HepG2 (cell line): Measurements from ENCODE around the gene TMEM250. TPM values are rescaled to one million over a fixed set of nuclear protein-coding genes. Genes with fewer than 3 reads are reported as not detected.

Experiments
- ATF1 ChIP-seq: IDR thresholded peaks from 2 replicates; pipeline ENCODE4 v1.6.1; 2016; ENCODE audit warnings: mild to moderate bottlenecking, control low read depth
- CERS6 ChIP-seq: sonication (generic); formaldehyde crosslinking; IDR thresholded peaks from 2 replicates; pipeline ENCODE4 v1.5.0; 2020; ENCODE audit warnings: missing genetic modification reagents
- HMGA1 ChIP-seq: sonication (generic); formaldehyde crosslinking; conservative IDR thresholded peaks from 2 replicates; pipeline ENCODE4 v1.4.0; 2020; ENCODE audit warnings: missing genetic modification reagents
- HOMEZ ChIP-seq: IDR thresholded peaks from 2 replicates; pipeline ENCODE4 v1.6.1; 2016; ENCODE audit warnings: low read depth
- KAT2B ChIP-seq: fragments of 150-350 bp; IDR thresholded peaks from 2 replicates; pipeline ENCODE4 v1.6.1; 2014; ENCODE audit warnings: low read depth, low read length, borderline replicate concordance
- NBN ChIP-seq: fragments of 450-650 bp; conservative IDR thresholded peaks from 2 replicates; pipeline ENCODE4 v1.6.1; 2017
- RARG ChIP-seq: sonication (generic); formaldehyde crosslinking; IDR thresholded peaks from 2 replicates; pipeline ENCODE4 v1.4.0; 2020; ENCODE audit warnings: low read depth, mild to moderate bottlenecking, missing genetic modification reagents
- SMAD3 ChIP-seq: sonication (generic); formaldehyde crosslinking; IDR thresholded peaks from 2 replicates; pipeline ENCODE4 v1.4.0; 2020; ENCODE audit warnings: missing genetic modification reagents
- SMAD9 ChIP-seq: sonication (generic); formaldehyde crosslinking; IDR thresholded peaks from 2 replicates; pipeline ENCODE4 v1.5.1; 2020; ENCODE audit warnings: mild to moderate bottlenecking, missing genetic modification reagents
- SRSF1 ChIP-seq: fragments of 200-400 bp; formaldehyde crosslinking; optimal IDR thresholded peaks from 2 replicates; pipeline ENCODE3; 2017; ENCODE audit warnings: mild to moderate bottlenecking, low read depth, low read length, moderate library complexity
- TGIF2 ChIP-seq: IDR thresholded peaks from 2 replicates; pipeline ENCODE4 v1.6.1; 2016; ENCODE audit warnings: control low read depth, missing compliant biosample characterization
- TIGD3 ChIP-seq: sonication (generic); formaldehyde crosslinking; IDR thresholded peaks from 2 replicates; pipeline ENCODE4 v1.5.1; 2020; ENCODE audit warnings: mild to moderate bottlenecking, missing genetic modification reagents, borderline replicate concordance
- ZBTB26 ChIP-seq: IDR thresholded peaks from 2 replicates; pipeline ENCODE4 v1.6.1; 2016; ENCODE audit warnings: missing compliant biosample characterization, missing genetic modification reagents, borderline replicate concordance
- ZBTB49 ChIP-seq: sonication (generic); formaldehyde crosslinking; IDR thresholded peaks from 2 replicates; pipeline ENCODE4 v1.4.0; 2020; ENCODE audit warnings: missing genetic modification reagents, borderline replicate concordance
- ZFP82 ChIP-seq: sonication (generic); formaldehyde crosslinking; IDR thresholded peaks from 2 replicates; pipeline ENCODE4 v1.5.1; 2020; ENCODE audit warnings: mild to moderate bottlenecking, missing genetic modification reagents, borderline replicate concordance
- ZNF17 ChIP-seq: sonication (generic); formaldehyde crosslinking; IDR thresholded peaks from 2 replicates; pipeline ENCODE4 v1.5.0; 2020; ENCODE audit warnings: mild to moderate bottlenecking, missing genetic modification reagents
- ZNF282 ChIP-seq: fragments of 450-650 bp; IDR thresholded peaks from 2 replicates; pipeline ENCODE4 v1.6.1; 2018; ENCODE audit not compliant: partially characterized antibody
- ZNF496 ChIP-seq: sonication (generic); formaldehyde crosslinking; IDR thresholded peaks from 2 replicates; pipeline ENCODE4 v1.8.1; 2023; ENCODE audit warnings: mild to moderate bottlenecking, moderate library complexity, missing genetic modification reagents; ENCODE audit not compliant: insufficient replicate concordance
- ZNF513 ChIP-seq: sonication (generic); formaldehyde crosslinking; conservative IDR thresholded peaks from 2 replicates; pipeline ENCODE4 v1.5.0; 2020; ENCODE audit warnings: missing genetic modification reagents
- ZNF839 ChIP-seq: sonication (generic); formaldehyde crosslinking; IDR thresholded peaks from 2 replicates; pipeline ENCODE4 v1.4.0; 2020; ENCODE audit warnings: missing genetic modification reagents, mild to moderate bottlenecking, borderline replicate concordance
- polyA plus RNA-seq, 8 experiments: library from polyadenylated mRNA; depleted of rRNA in 3 of 8; stranded (reverse) in 7 of 8; unstranded in 1 of 8; fragments of >200 nt; fragmentation: Illumina TruSeq in 4 of 8; extraction: Trizol in 4 of 8; gene quantifications; 2 replicates each; pipeline versions ENCODE4 v1.2.1 to v1.2.3, GENCODE V29; 2011 to 2016; ENCODE audit warnings: low read depth in 4 of 8, missing spikeins in 1 of 8, mixed read lengths in 1 of 8; ENCODE audit not compliant: insufficient read depth in 1 of 8
- total RNA-seq, 5 experiments: library from RNA; depleted of rRNA; stranded (reverse); fragments of >200 nt; fragmentation: Illumina TruSeq; extraction: Trizol; gene quantifications; 2 replicates each; pipeline ENCODE4 v1.2.3, GENCODE V29; 2016; ENCODE audit warnings: low read depth in 1 of 5

Gene TMEM250
- total and polyA plus RNA-seq, 2 of the 13 experiments (the other 11 are each of a cell fraction or from before 2014, with no cell fraction given), result 5.5 to 13.9 TPM

- TF ChIP-seq KAT2B (no peak), SMAD3 (CRISPR knock-in tag) (peak; percentile 38; the same call in 1 of the 2 replicates), ZNF513 (no peak), HOMEZ (CRISPR knock-in tag) (no peak), SMAD9 (CRISPR knock-in tag) (0 out of 2 replicates have a peak, but pooled peaks have one; percentile 72), ZNF839 (no peak), RARG (CRISPR knock-in tag) (no peak), HMGA1 (CRISPR knock-in tag) (no peak), ZNF282 (no peak), TGIF2 (no peak), ZNF17 (no peak), ZBTB26 (CRISPR knock-in tag) (no peak), ZFP82 (no peak), ZNF496 (CRISPR knock-in tag) (no peak), NBN (no peak), TIGD3 (no peak; the same call in 1 of the 2 replicates), SRSF1 (peak; percentile 22), ZBTB49 (CRISPR knock-in tag) (no peak), ATF1 (CRISPR knock-in tag) (no peak), CERS6 (CRISPR knock-in tag) (no peak)
Measured at GRCh38 chr9:136093995-136094881, 24.4 kb downstream of the TMEM250 start (continued).
